HepG2 (cell line): ENCODE data around the gene B3GNT2. TPM values are rescaled to one million over a fixed set of nuclear protein-coding genes. Genes with fewer than 3 reads are reported as not detected.

Experiments used
- ATAC-seq: fragments of 200-7000 bp; cut with Tn5 transposase; 3 replicates; pipeline ENCODE4 v1.9.1; 2020; ENCODE audit warnings: mild to moderate bottlenecking, moderate library complexity
- BruUV-seq: library from RNA; stranded (reverse); fragments of 400-500 nt; replicated peaks from 2 replicates; lab custom pipeline; 2021; lab: Mats Ljungman, UMichigan
- CTCF ChIA-PET: fragments of 300-600 bp; formaldehyde crosslinking; extraction: SDS; loops from one replicate; lab custom pipeline; 2021; ENCODE audit warnings: low total read pairs, inconsistent platforms, low intra/inter-chr PET ratio; lab: Yijun Ruan, JAX
- POLR2A ChIA-PET: fragments of 350-600 bp; sonication (Branson Sonifier 250); formaldehyde crosslinking; loops from one replicate; lab custom pipeline; 2020; ENCODE audit warnings: antibody characterized with exemption, inconsistent platforms; lab: Yijun Ruan, JAX
- DNase-seq: peaks from one replicate; pipeline ENCODE4 v3.0.0-alpha.2; 2015; ENCODE audit warnings: low spot score
- FAIRE-seq: peaks from 3 replicates; lab custom pipeline; 2011; peaks lifted over from hg19 to GRCh38; lab: Jason Lieb, UNC
- H2AFZ ChIP-seq: one replicate; pipeline ENCODE4 v1.6.1; 2011; ENCODE audit warnings: low read length, inconsistent platforms
- H3K27ac ChIP-seq: fragments of 300-600 bp; 3 replicates; pipeline ENCODE4 v1.8.0; 2011; ENCODE audit warnings: mixed run types, mild to moderate bottlenecking, mixed read lengths, low read length, inconsistent platforms; ENCODE audit not compliant: insufficient read depth; ENCODE audit errors: extremely low read length
- H3K27me3 ChIP-seq, 2 experiments: fragments of 200-600 bp in 1 of 2; 2 replicates in 1 of 2; 3 replicates in 1 of 2; pipeline versions ENCODE4 v1.6.0 to v1.8.0; 2011; ENCODE audit warnings: low read length in 2 of 2, mild to moderate bottlenecking in 2 of 2, moderate library complexity in 2 of 2, inconsistent platforms in 1 of 2; ENCODE audit not compliant: insufficient read depth in 2 of 2, control insufficient read depth in 1 of 2
- H3K36me3 ChIP-seq, 2 experiments: fragments of 200-600 bp in 1 of 2; replicated peaks in 1 of 2; 2 replicates in 1 of 2; 3 replicates in 1 of 2; pipeline versions ENCODE4 v1.5.1 to v1.8.0; 2011; ENCODE audit warnings: low read length in 2 of 2, inconsistent platforms in 1 of 2; ENCODE audit not compliant: insufficient read depth in 2 of 2, control insufficient read depth in 1 of 2
- H3K4me1 ChIP-seq: 2 replicates; pipeline ENCODE4 v1.5.1; 2012; ENCODE audit warnings: low read length, inconsistent platforms; ENCODE audit not compliant: insufficient read depth
- H3K4me2 ChIP-seq: 2 replicates; pipeline ENCODE4 v1.6.0; 2011; ENCODE audit warnings: low read depth, low read length, inconsistent platforms
- H3K4me3 ChIP-seq, 3 experiments: fragments of 200-600 bp in 1 of 3; sonication (generic), shearing (Covaris generic) in 1 of 3; replicated peaks in 1 of 3; 2 replicates each; pipeline ENCODE4 v1.5.1; 2011 to 2016; ENCODE audit warnings: low read length in 3 of 3, inconsistent platforms in 2 of 3, low read depth in 2 of 3, mild to moderate bottlenecking in 2 of 3, control low read depth in 1 of 3, mixed read lengths in 1 of 3; ENCODE audit not compliant: insufficient read depth in 1 of 3
- H3K79me2 ChIP-seq: one replicate; pipeline ENCODE4 v1.6.1; 2011; ENCODE audit warnings: low read length, inconsistent platforms; ENCODE audit not compliant: insufficient read depth
- H3K9ac ChIP-seq: 2 replicates; pipeline ENCODE4 v1.6.0; 2011; ENCODE audit warnings: mild to moderate bottlenecking, low read depth, low read length, inconsistent platforms; ENCODE audit not compliant: insufficient read depth
- H3K9me3 ChIP-seq: 2 replicates; pipeline ENCODE4 v1.5.1; 2012; ENCODE audit warnings: mild to moderate bottlenecking, low read length
- H4K20me1 ChIP-seq: 2 replicates; pipeline ENCODE4 v1.6.0; 2011; ENCODE audit warnings: inconsistent platforms, mild to moderate bottlenecking, low read length, moderate library complexity; ENCODE audit not compliant: insufficient read depth
- GATA4 ChIP-seq: sonication (generic); IDR thresholded peaks from 2 replicates; pipeline ENCODE4 v1.6.1; 2016; ENCODE audit warnings: antibody characterized with exemption, low read depth, borderline replicate concordance
- KLF16 ChIP-seq, 2 experiments: sonication (generic) in 1 of 2; formaldehyde crosslinking in 1 of 2; IDR thresholded peaks; 2 replicates each; pipeline versions ENCODE4 v1.6.1 to v1.8.0; 2016 to 2023; ENCODE audit warnings: missing genetic modification reagents in 2 of 2, missing compliant biosample characterization in 1 of 2
- SMARCE1 ChIP-seq: fragments of 450-650 bp; IDR thresholded peaks from 2 replicates; pipeline ENCODE4 v1.6.1; 2017; ENCODE audit warnings: borderline replicate concordance
- SRY ChIP-seq: sonication (generic); formaldehyde crosslinking; IDR thresholded peaks from 2 replicates; pipeline ENCODE4 v1.8.0; 2022; ENCODE audit warnings: mild to moderate bottlenecking, missing genetic modification reagents
- ZBTB37 ChIP-seq: sonication (generic); formaldehyde crosslinking; IDR thresholded peaks from 2 replicates; pipeline ENCODE4 v1.4.0; 2020; ENCODE audit warnings: mild to moderate bottlenecking, missing genetic modification reagents
- ZBTB7A ChIP-seq: sonication (generic); formaldehyde crosslinking; IDR thresholded peaks from 2 replicates; pipeline ENCODE4 v1.8.0; 2022; ENCODE audit warnings: mild to moderate bottlenecking, missing genetic modification reagents
- ZFP62 ChIP-seq: sonication (generic); formaldehyde crosslinking; IDR thresholded peaks from 2 replicates; pipeline ENCODE4 v1.4.0; 2020; ENCODE audit warnings: missing genetic modification reagents
- ZNF232 ChIP-seq: sonication (generic); formaldehyde crosslinking; IDR thresholded peaks from 2 replicates; pipeline ENCODE4 v1.4.0; 2020; ENCODE audit warnings: missing genetic modification reagents, borderline replicate concordance
- ZNF263 ChIP-seq: sonication (generic); formaldehyde crosslinking; IDR thresholded peaks from 2 replicates; pipeline ENCODE4 v1.4.0; 2020; ENCODE audit warnings: missing genetic modification reagents
- ZNF3 ChIP-seq: IDR thresholded peaks from 2 replicates; pipeline ENCODE4 v1.7.0; 2017; ENCODE audit warnings: inconsistent platforms
- ZNF446 ChIP-seq: sonication (generic); formaldehyde crosslinking; IDR thresholded peaks from 2 replicates; pipeline ENCODE4 v1.5.0; 2020; ENCODE audit warnings: mild to moderate bottlenecking, missing genetic modification reagents
- ZNF451 ChIP-seq: sonication (generic); formaldehyde crosslinking; IDR thresholded peaks from 2 replicates; pipeline ENCODE4 v1.5.0; 2020; ENCODE audit warnings: mild to moderate bottlenecking, missing genetic modification reagents
- ZNF503 ChIP-seq: sonication (generic); formaldehyde crosslinking; IDR thresholded peaks from 2 replicates; pipeline ENCODE4 v1.4.0; 2020; ENCODE audit warnings: missing genetic modification reagents
- ZNF556 ChIP-seq: sonication (generic); formaldehyde crosslinking; IDR thresholded peaks from 2 replicates; pipeline ENCODE4 v1.4.0; 2020; ENCODE audit warnings: mild to moderate bottlenecking, missing genetic modification reagents, borderline replicate concordance
- ZNF619 ChIP-seq: sonication (generic); formaldehyde crosslinking; IDR thresholded peaks from 2 replicates; pipeline ENCODE4 v1.4.0; 2020; ENCODE audit warnings: mild to moderate bottlenecking, missing genetic modification reagents
- ZNF800 ChIP-seq: sonication (generic); formaldehyde crosslinking; IDR thresholded peaks from 2 replicates; pipeline ENCODE4 v1.4.0; 2020; ENCODE audit warnings: missing genetic modification reagents
- ZNF83 ChIP-seq: sonication (generic); formaldehyde crosslinking; IDR thresholded peaks from 2 replicates; pipeline ENCODE4 v1.4.0; 2020; ENCODE audit warnings: missing genetic modification reagents, mild to moderate bottlenecking, borderline replicate concordance
- ZSCAN5A ChIP-seq: sonication (generic); formaldehyde crosslinking; IDR thresholded peaks from 2 replicates; pipeline ENCODE4 v1.8.0; 2022; ENCODE audit warnings: mild to moderate bottlenecking, missing genetic modification reagents, borderline replicate concordance
- WGBS: methylation state at CpG from one replicate; pipeline ENCODE4 v1.1.6; 2017; ENCODE audit warnings: low lambda C conversion rate; 5-methylcytosine and 5-hydroxymethylcytosine counted together
- in situ Hi-C: cut with HindIII; loops from 2 replicates; pipeline ENCODE4 v1.10.0; 2017; ENCODE audit warnings: low pct_unique_long_range_greater_than_20kb; ENCODE audit not compliant: extremely low pct_ligation_motif_present
- intact Hi-C: fragments of 100-400 bp; cut with micrococcal nuclease; formaldehyde crosslinking; loops from one replicate; pipeline ENCODE4 v1.10.0; 2022; ENCODE audit not compliant: unreplicated experiment
- polyA plus RNA-seq, 8 experiments: library from polyadenylated mRNA; depleted of rRNA in 3 of 8; stranded (reverse) in 7 of 8; unstranded in 1 of 8; fragments of >200 nt; fragmentation: Illumina TruSeq in 4 of 8; extraction: Trizol in 4 of 8; gene quantifications; 2 replicates each; pipeline versions ENCODE4 v1.2.1 to v1.2.3, GENCODE V29; 2011 to 2016; ENCODE audit warnings: low read depth in 4 of 8, missing spikeins in 1 of 8, mixed read lengths in 1 of 8; ENCODE audit not compliant: insufficient read depth in 1 of 8
- total RNA-seq, 5 experiments: library from RNA; depleted of rRNA; stranded (reverse); fragments of >200 nt; fragmentation: Illumina TruSeq; extraction: Trizol; gene quantifications; 2 replicates each; pipeline ENCODE4 v1.2.3, GENCODE V29; 2016; ENCODE audit warnings: low read depth in 1 of 5

The B3GNT2 gene
- total and polyA plus RNA-seq, 2 of the 13 experiments (the other 11 are each of a cell fraction or from before 2014, with no cell fraction given): 26.3 to 28.5 TPM

GRCh38 chr2:62147610-62148301, 48.2 kb upstream of the B3GNT2 start:
- ChIA-PET POLR2A (no interaction called here), CTCF (no interaction called here)
- Histone ChIP-seq H3K27me3 (no peaks in the 10 kb centered on the region), H3K36me3 (no peaks in the 10 kb centered on the region), H3K4me3 (no peak overlapping the region), H3K9ac (no peak overlapping the region), H3K79me2 (no peaks in the 10 kb centered on the region), H3K4me2 (no peak overlapping the region), H3K27ac (no peak overlapping the region), H3K9me3 (no peaks in the 10 kb centered on the region), H2AFZ (no peak overlapping the region), H3K4me1 (peaks cover 15% of the 10 kb centered on the region), H4K20me1 (no peaks in the 10 kb centered on the region)
- intact Hi-C loops (no loop called here), in situ Hi-C loops (no loop called here)
- 87% methylated on average over 4 of the region's 4 CpGs for WGBS
- FAIRE-seq (no peak), ATAC-seq (no peak), DNase-seq (no peak)
- no TSS peak for BruUV-seq
- no peak for TF ChIP-seq ZNF232
- TF ChIP-seq ZSCAN5A (CRISPR knock-in tag): no peak
- TF ChIP-seq ZNF503 (CRISPR knock-in tag): no peak
- TF ChIP-seq ZBTB7A (CRISPR knock-in tag): no peak
- TF ChIP-seq ZNF83 (CRISPR knock-in tag): no peak
- TF ChIP-seq ZNF451 (CRISPR knock-in tag): no peak
- no peak for TF ChIP-seq ZNF3
- TF ChIP-seq ZNF800: no peak
- TF ChIP-seq GATA4: no peak
- no peak for TF ChIP-seq ZNF556
- TF ChIP-seq SRY (CRISPR knock-in tag): no peak
- TF ChIP-seq ZNF263: no peak
- no peak for TF ChIP-seq ZNF446
- TF ChIP-seq ZBTB37 (CRISPR knock-in tag): no peak
- TF ChIP-seq ZFP62 (CRISPR knock-in tag): no peak
- TF ChIP-seq ZNF619: no peak
- no peak for TF ChIP-seq KLF16 (CRISPR knock-in tag; IDR thresholded peaks at IDR 0.05)
- TF ChIP-seq SMARCE1: no peak
